DOHH2 (cell line): ENCODE results near the gene PCDHGB5.
A peak's percentile ranks its signal among the peaks of the same experiment; 100 is the strongest.
"Not testable (repeated sequence)": the region's sequence is repeated elsewhere in the genome, so short reads cannot be mapped to it uniquely, and the experiment has no call there.

ENCODE experiments used
- H3F3A ChIP-seq: fragments of 200-600 bp; sonication (generic), shearing (Covaris generic); 2 replicates; pipeline ENCODE4 v1.6.0; 2016; ENCODE audit warnings: antibody characterized with exemption, mild to moderate bottlenecking; ENCODE audit not compliant: control insufficient read depth, insufficient read depth
- H3K27ac ChIP-seq: fragments of 200-600 bp; sonication (generic); 2 replicates; pipeline ENCODE4 v1.5.1; 2014; ENCODE audit warnings: low read depth, mild to moderate bottlenecking, low read length, moderate library complexity
- H3K27me3 ChIP-seq: fragments of 200-600 bp; sonication (generic); 2 replicates; pipeline ENCODE4 v1.6.1; 2014; ENCODE audit warnings: mild to moderate bottlenecking, low read length, mixed read lengths; ENCODE audit not compliant: control insufficient read depth
- H3K36me3 ChIP-seq: fragments of 200-600 bp; sonication (generic); 2 replicates; pipeline ENCODE4 v1.6.1; 2014; ENCODE audit warnings: mild to moderate bottlenecking, low read length, moderate library complexity, mixed read lengths; ENCODE audit not compliant: control insufficient read depth
- H3K4me1 ChIP-seq: fragments of 200-600 bp; sonication (generic); 2 replicates; pipeline ENCODE4 v1.6.1; 2014; ENCODE audit warnings: mild to moderate bottlenecking, low read length, mixed read lengths; ENCODE audit not compliant: control insufficient read depth
- H3K4me2 ChIP-seq: fragments of 200-600 bp; sonication (generic); 2 replicates; pipeline ENCODE4 v1.6.0; 2014; ENCODE audit warnings: mild to moderate bottlenecking, low read length, moderate library complexity
- H3K4me3 ChIP-seq: fragments of 200-600 bp; sonication (generic); 2 replicates; pipeline ENCODE4 v1.5.1; 2014; ENCODE audit warnings: mild to moderate bottlenecking, low read length, mixed read lengths
- H3K79me2 ChIP-seq: fragments of 200-600 bp; sonication (generic); 2 replicates; pipeline ENCODE4 v1.6.1; 2014; ENCODE audit warnings: mild to moderate bottlenecking, low read length, mixed read lengths; ENCODE audit not compliant: control insufficient read depth
- H3K9me2 ChIP-seq: fragments of 200-600 bp; sonication (generic); replicated peaks from 2 replicates; pipeline ENCODE4 v1.6.1; 2014; ENCODE audit warnings: mild to moderate bottlenecking, low read length, mixed read lengths; ENCODE audit not compliant: control insufficient read depth
- H3K9me3 ChIP-seq: fragments of 200-600 bp; sonication (generic); 2 replicates; pipeline ENCODE4 v1.6.1; 2014; ENCODE audit warnings: antibody characterized with exemption, low read length, mixed read lengths; ENCODE audit not compliant: control insufficient read depth, insufficient read depth
- H4K20me1 ChIP-seq: fragments of 200-600 bp; sonication (generic); 2 replicates; pipeline ENCODE4 v1.6.0; 2014; ENCODE audit warnings: low read depth, mild to moderate bottlenecking, antibody characterized with exemption, low read length, moderate library complexity; ENCODE audit not compliant: control insufficient read depth, insufficient read depth
- EZH2phosphoT487 ChIP-seq: fragments of 200-600 bp; sonication (generic); IDR thresholded peaks from 2 replicates; pipeline ENCODE4 v1.6.1; 2017; ENCODE audit warnings: borderline replicate concordance, mild to moderate bottlenecking, antibody characterized with exemption, low read length, moderate library complexity, mixed read lengths
- TF ChIP-seq, protein P1 (sequence below): fragments of 200-600 bp; sonication (generic); IDR thresholded peaks from one replicate; pipeline ENCODE4 v1.5.1; 2014; ENCODE audit warnings: antibody characterized with exemption, mild to moderate bottlenecking, low read depth, low read length; ENCODE audit not compliant: poor library complexity, severe bottlenecking

The PCDHGB5 gene

DNA sequence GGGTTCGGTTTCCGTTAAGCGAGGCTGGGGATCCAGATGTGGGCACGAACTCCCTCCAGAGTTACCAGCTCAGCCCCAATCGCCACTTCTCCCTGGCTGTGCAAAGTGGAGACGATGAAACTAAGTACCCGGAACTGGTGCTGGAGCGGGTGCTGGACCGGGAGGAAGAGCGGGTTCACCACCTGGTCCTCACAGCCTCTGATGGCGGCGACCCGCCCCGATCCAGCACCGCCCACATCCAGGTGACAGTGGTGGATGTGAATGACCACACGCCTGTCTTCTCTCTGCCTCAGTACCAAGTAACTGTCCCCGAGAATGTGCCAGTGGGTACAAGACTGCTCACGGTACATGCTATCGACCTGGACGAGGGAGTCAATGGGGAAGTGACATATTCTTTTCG, 14.4 kb upstream of the PCDHGB5 start:
- no peaks in the 10 kb centered on the region for H3K4me1 ChIP-seq
- H3K4me3 ChIP-seq, result no peak overlapping the region
- no peaks in the 10 kb centered on the region for H4K20me1 ChIP-seq
- peaks cover 26% of the 10 kb centered on the region for H3K36me3 ChIP-seq
- TF ChIP-seq EZH2phosphoT487, result no peak
- TF ChIP-seq, protein P1, sequence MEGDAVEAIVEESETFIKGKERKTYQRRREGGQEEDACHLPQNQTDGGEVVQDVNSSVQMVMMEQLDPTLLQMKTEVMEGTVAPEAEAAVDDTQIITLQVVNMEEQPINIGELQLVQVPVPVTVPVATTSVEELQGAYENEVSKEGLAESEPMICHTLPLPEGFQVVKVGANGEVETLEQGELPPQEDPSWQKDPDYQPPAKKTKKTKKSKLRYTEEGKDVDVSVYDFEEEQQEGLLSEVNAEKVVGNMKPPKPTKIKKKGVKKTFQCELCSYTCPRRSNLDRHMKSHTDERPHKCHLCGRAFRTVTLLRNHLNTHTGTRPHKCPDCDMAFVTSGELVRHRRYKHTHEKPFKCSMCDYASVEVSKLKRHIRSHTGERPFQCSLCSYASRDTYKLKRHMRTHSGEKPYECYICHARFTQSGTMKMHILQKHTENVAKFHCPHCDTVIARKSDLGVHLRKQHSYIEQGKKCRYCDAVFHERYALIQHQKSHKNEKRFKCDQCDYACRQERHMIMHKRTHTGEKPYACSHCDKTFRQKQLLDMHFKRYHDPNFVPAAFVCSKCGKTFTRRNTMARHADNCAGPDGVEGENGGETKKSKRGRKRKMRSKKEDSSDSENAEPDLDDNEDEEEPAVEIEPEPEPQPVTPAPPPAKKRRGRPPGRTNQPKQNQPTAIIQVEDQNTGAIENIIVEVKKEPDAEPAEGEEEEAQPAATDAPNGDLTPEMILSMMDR, result no peak
- no peak overlapping the region for H3K27ac ChIP-seq
- H3K27me3 ChIP-seq, result no peaks in the 10 kb centered on the region
- peaks cover 1% of the 10 kb centered on the region; the same call in 1 of the 2 replicates for H3K79me2 ChIP-seq
- H3K9me2 ChIP-seq, result no peaks in the 10 kb centered on the region
- H3K9me3 ChIP-seq, result peaks cover 28% of the 10 kb centered on the region; the same call in 1 of the 2 replicates
- no peak overlapping the region for H3K4me2 ChIP-seq
- no peaks in the 10 kb centered on the region for H3F3A ChIP-seq

DNA sequence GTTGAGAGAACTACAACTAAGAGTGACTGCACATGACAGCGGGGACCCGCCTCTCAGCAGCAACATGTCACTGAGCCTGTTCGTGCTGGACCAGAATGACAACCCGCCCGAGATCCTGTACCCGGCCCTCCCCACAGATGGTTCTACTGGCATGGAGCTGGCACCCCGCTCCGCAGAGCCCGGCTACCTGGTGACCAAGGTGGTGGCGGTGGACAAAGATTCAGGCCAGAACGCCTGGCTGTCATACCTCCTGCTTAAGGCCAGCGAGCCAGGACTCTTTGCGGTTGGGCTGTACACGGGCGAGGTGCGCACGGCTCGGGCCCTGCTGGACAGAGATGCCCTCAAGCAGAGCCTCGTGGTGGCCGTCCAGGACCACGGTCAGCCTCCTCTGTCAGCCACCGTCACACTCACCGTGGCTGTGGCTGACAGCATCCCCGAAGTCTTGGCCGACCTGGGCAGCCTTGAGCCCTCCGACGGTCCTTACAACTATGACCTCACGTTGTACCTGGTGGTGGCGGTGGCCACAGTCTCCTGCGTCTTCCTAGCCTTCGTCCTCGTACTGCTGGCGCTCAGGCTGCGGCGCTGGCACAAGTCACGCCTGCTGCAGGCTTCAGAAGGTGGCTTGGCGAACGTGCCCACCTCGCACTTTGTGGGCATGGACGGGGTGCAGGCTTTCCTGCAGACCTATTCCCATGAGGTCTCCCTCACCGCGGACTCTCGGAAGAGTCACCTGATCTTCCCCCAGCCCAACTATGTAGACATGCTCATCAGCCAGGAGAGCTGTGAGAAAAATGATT, 13.1 kb upstream of the PCDHGB5 start:
- Histone ChIP-seq H3K79me2 (peaks cover 7% of the 10 kb centered on the region), H3K4me2 (no peak overlapping the region), H3K36me3 (peaks cover 32% of the 10 kb centered on the region), H3K9me2 (no peaks in the 10 kb centered on the region), H4K20me1 (no peaks in the 10 kb centered on the region), H3K4me3 (no peak overlapping the region), H3K27ac (no peak overlapping the region), H3K27me3 (no peaks in the 10 kb centered on the region), H3K9me3 (peaks cover 39% of the 10 kb centered on the region), H3F3A (no peaks in the 10 kb centered on the region), H3K4me1 (no peaks in the 10 kb centered on the region)
- TF ChIP-seq, protein P1, result no peak
- no peak for TF ChIP-seq EZH2phosphoT487

DNA sequence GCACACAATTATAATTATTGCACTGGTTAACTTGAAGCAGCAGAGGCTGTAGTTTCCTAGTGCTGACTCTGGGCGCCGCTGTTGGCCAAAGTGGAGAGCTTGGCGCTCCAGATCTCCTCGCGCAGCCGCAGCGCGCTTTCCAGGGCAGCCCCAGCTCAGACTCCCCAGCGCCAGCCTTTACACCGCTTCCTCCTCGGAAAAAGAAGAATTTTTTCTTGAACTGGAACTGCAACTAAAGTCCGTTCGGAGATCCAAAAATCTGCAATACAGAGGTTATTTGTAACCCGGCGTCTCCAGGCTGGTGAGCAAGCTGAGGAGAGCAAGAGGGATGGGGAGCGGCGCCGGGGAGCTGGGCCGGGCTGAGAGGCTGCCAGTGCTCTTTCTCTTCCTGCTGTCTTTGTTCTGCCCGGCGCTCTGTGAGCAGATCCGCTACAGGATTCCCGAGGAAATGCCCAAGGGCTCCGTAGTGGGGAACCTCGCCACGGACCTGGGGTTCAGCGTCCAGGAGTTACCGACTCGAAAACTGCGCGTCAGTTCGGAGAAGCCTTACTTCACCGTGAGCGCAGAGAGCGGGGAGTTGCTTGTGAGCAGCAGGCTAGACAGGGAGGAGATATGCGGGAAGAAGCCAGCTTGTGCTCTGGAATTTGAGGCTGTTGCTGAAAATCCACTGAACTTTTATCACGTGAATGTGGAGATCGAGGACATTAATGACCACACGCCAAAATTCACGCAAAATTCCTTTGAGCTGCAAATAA, 10.0 kb upstream of the PCDHGB5 start, which contains the start of gene PCDHGB4:
PCDHGB4 (plus strand) TSS at position 142 of the 755 bp plus-strand sequence; CDS start at position 329, 187 bp downstream.
- not testable (repeated sequence) for H3K9me2 ChIP-seq, H3K4me2 ChIP-seq, H3K27me3 ChIP-seq, H4K20me1 ChIP-seq, H3K27ac ChIP-seq, H3K79me2 ChIP-seq, H3K4me1 ChIP-seq, H3F3A ChIP-seq
- Histone ChIP-seq H3K4me3 (peak within 1 kb of the TSS; percentile 55), H3K9me3 (peaks cover 34% of the 10 kb centered on the region), H3K36me3 (peaks cover 42% of the 10 kb centered on the region)
- TF ChIP-seq, protein P1, result peak; percentile 41
